ENCODE results near the gene MEIS2.

MEIS2 gene

GRCh38 chr15:36936613-36937012 lies 163.7 kb downstream of the MEIS2 start:
- no peak for FAIRE-seq
- no peak for DNase-seq (ENCODE audit: low spot score)

GRCh38 chr15:36933255-36933990 lies 166.9 kb downstream of the MEIS2 start:
- DNase-seq (ENCODE audit: low spot score) (no peak), FAIRE-seq (no peak)

GRCh38 chr15:36932070-36932469 lies 168.3 kb downstream of the MEIS2 start:
- DNase-seq (ENCODE audit: low spot score): no peak
- FAIRE-seq: no peak

- FAIRE-seq (no peak), DNase-seq (ENCODE audit: low spot score) (no peak)
Observed at GRCh38 chr15:36931434-36931833, 168.9 kb downstream of the MEIS2 start.

- DNase-seq (ENCODE audit: low spot score): no peak
- FAIRE-seq: no peak
Observed at GRCh38 chr15:36926427-36926825, 173.9 kb downstream of the MEIS2 start.

- DNase-seq (ENCODE audit: low spot score) (no peak), FAIRE-seq (no peak)
Observed at GRCh38 chr15:36925653-36926426, 174.5 kb downstream of the MEIS2 start.

DNA sequence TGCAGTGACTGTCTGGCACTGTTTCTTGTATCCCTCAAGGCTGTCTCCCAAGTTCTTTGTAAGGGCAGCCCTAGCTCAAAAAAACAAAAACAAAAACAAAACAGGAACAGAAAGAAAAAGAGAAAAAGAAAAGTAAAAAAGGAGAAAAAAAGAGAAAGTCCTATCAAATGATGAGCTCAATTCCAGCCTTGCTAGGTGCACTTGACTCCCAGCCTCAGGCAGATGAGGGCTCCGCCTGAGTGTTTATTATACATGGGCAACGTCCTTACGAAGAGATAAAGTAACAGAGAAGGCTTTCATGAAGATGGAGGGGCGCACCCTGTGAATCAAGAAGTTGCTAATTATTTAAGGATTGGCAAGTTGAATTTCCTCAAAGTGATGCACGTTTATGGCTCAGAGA lies 175.3 kb downstream of the MEIS2 start:
- DNase-seq (ENCODE audit: low spot score): no peak
- FAIRE-seq: no peak

GRCh38 chr15:36924034-36924433 lies 176.3 kb downstream of the MEIS2 start:
- DNase-seq (ENCODE audit: low spot score): no peak
- FAIRE-seq: no peak

GRCh38 chr15:36921484-36922091 lies 178.8 kb downstream of the MEIS2 start:
- DNase-seq (ENCODE audit: low spot score) (no peak), FAIRE-seq (no peak)

DNA sequence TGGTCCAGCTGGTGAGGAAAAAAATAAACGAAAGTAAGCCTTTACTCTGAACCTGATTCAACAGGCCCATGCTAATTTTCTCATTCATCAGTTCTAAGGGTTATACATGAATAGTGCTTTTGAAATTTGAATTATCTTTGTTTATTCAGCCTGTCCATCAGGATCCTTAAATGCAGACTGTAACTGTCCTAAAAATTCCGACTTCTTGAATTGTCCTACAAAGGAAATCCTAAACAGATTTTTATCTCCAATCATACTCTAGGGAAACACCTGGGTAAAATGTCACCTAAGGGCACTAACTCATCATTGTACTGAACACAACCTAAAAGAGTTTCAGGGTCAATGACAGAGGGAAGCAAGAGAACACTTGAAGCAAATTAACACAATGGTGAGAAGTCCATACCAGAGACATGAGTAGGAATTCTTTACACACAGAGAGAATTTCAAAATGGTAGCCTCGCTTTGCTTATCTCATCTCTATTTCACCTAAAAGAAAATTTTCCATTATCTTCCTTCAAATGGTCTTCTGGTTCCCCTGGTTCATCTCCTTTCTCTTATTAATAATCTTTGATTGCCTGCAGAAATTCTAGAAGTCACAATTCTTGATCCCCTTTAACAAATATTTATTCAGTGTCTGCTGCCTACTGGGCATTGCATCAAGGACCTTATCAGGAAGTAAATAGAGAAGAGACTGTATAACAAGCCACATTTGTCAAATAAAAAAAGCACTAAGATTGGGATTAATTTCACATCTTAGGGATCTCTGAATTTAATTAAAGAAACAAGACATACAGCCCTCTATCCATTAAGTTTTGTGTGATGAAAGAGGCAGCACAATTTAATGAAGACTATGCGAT lies 182.7 kb downstream of the MEIS2 start:
- no peak for DNase-seq (ENCODE audit: low spot score)
- no peak for FAIRE-seq

- DNase-seq (ENCODE audit: low spot score) (no peak), FAIRE-seq (no peak)
Observed at GRCh38 chr15:36914960-36915808, 185.2 kb downstream of the MEIS2 start.

- FAIRE-seq (no peak), DNase-seq (ENCODE audit: low spot score) (no peak)
Observed at GRCh38 chr15:36914466-36914865, 185.9 kb downstream of the MEIS2 start.

DNA sequence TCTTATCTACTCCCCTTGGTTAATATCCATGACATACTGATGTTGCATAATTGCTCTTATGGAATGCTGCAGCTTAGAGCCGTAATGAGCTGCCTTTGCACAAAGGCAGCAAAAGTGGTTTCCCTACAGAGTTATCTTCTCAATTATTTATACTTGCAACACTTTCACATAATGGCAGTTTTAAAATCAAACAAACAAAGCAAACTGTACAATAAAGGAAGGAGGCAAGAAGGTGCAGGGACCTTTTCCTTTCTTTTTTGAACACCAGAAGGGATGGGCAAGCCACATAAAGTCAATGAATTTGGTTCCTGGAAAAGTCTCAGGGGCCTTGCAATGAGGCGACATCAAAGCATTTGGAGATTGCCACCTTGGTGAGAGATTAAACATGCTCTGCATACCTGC lies 188.0 kb downstream of the MEIS2 start:
- DNase-seq (ENCODE audit: low spot score) (no peak), FAIRE-seq (no peak)

DNA sequence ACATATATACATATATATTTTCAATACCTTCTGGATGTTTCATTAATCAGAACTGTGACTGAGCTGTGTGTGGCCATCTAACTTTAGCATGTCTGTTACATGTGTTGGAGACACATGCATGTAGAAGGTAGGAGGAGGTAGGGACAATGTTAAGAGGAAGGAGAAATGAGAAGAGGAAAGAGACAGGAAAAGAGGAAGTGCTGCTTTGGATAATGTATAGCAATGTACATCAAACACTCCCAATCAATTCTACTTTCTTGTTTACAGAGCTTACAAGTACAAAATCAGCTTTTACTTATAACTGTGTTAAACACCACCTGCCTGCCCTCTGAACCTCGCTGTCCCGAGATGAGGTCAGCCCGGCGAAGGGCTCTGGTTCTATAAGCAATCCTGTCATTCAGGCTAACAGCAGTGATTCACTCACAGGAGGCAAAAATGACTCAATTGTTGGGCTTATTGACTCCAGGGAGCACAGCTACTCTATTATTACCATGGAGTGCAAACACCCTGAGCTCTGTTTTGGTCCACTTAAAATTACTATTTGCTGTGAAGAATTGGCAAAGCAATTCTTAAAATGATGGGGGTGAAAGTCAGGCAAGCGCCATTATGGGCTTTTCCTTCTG lies 188.9 kb downstream of the MEIS2 start:
- FAIRE-seq (no peak), DNase-seq (ENCODE audit: low spot score) (peak; percentile 5)

DNA sequence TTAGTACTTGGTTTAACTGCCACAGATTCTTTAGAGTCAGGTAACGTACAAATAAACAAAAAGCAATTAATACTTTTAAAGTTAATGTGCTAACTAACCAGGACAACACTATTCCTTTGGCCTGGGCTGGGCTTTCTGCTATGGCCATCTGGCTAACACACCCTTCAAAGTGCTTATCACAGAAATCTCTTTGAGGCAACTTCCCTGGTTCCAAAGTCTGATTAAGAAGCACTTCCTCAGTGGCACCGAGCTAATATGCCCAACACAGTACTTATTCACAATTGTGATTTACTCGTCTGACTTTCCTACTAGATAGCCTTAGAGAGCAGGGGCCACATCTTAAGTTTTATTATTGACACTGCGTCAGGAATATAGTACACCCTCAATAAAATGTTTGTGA lies 191.4 kb downstream of the MEIS2 start:
- FAIRE-seq: no peak

GRCh38 chr15:36907295-36907694 lies 193.1 kb downstream of the MEIS2 start:
- no peak for DNase-seq (ENCODE audit: low spot score)

More for the DNA sequence above, 191.4 kb downstream of the MEIS2 start:
- DNase-seq (ENCODE audit: low spot score): no peak

DNA sequence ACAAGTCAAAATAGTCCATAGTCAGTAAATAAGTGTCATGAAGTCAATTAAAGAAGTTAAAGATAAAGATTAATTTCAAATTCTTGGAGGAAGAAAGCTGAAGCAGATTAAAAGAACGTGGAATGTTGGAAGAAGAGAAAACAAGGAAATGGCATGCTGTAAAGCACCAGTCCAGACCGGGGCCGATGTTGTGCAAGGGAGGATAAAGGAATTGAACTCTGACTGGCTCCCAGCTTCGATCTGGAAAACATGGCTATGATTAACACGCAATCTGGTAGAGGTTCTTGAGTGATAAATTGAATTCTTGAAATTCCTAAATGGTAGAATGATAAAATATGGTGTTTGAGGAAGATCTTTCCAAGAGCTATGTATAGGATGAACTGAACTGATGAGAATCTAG lies 194.4 kb downstream of the MEIS2 start:
- no peak for DNase-seq (ENCODE audit: low spot score)
- FAIRE-seq: no peak

More at GRCh38 chr15:36907295-36907694, 193.1 kb downstream of the MEIS2 start:
- FAIRE-seq: no peak

DNA sequence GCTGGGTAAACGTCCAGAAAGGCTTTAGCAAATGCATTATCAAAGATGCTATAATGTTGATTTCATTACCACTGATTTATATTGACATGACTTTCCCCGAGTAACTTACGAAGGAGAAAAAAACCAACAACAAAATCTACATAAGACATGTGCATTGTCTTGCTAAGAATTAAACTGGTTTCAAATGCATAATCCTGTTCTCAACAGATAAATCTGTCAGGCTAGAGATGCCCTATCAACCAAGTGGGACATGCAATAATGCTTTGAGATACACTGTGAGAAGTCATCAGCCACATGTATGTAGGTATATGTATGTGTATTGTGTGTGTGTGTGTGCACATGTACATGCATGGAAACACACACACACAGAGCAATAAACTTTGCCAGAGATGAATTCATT lies 195.6 kb downstream of the MEIS2 start:
- DNase-seq (ENCODE audit: low spot score): no peak
- no peak for FAIRE-seq

- DNase-seq (ENCODE audit: low spot score) (no peak), FAIRE-seq (no peak)
Observed at GRCh38 chr15:36903922-36904556, 196.3 kb downstream of the MEIS2 start.

GRCh38 chr15:36903195-36903594 lies 197.2 kb downstream of the MEIS2 start:
- no peak for FAIRE-seq
- no peak for DNase-seq (ENCODE audit: low spot score)
